GM23248 (cell line): Measurements from ENCODE around the gene RRP9. TPM values are rescaled to one million over a fixed set of nuclear protein-coding genes. Genes with fewer than 3 reads are reported as not detected.

ENCODE experiments used
- DNase-seq: peaks from one replicate; pipeline ENCODE4 v3.0.0-alpha.2; 2015
- H2AFZ ChIP-seq: fragments of 200-600 bp; sonication (generic); 2 replicates; pipeline ENCODE4 v1.6.1; 2016; ENCODE audit warnings: antibody characterized with exemption
- H3F3A ChIP-seq: fragments of 200-600 bp; sonication (generic); 2 replicates; pipeline ENCODE4 v1.6.1; 2016; ENCODE audit warnings: mild to moderate bottlenecking, antibody characterized with exemption, mixed run types; ENCODE audit not compliant: insufficient read depth
- H3K27ac ChIP-seq: fragments of 200-600 bp; sonication (generic); 2 replicates; pipeline ENCODE4 v1.5.1; 2016; ENCODE audit warnings: mild to moderate bottlenecking
- H3K27me3 ChIP-seq: fragments of 200-600 bp; sonication (generic); replicated peaks from 2 replicates; pipeline ENCODE4 v1.6.1; 2016; ENCODE audit warnings: mild to moderate bottlenecking; ENCODE audit not compliant: insufficient read depth
- H3K36me3 ChIP-seq: fragments of 200-600 bp; sonication (generic); 2 replicates; pipeline ENCODE4 v1.6.1; 2016; ENCODE audit warnings: low read depth, mild to moderate bottlenecking
- H3K4me1 ChIP-seq: fragments of 200-600 bp; sonication (generic); 2 replicates; pipeline ENCODE4 v1.6.1; 2016; ENCODE audit warnings: mild to moderate bottlenecking; ENCODE audit not compliant: insufficient read depth
- H3K4me2 ChIP-seq: fragments of 200-600 bp; sonication (generic); one replicate; pipeline ENCODE4 v1.6.1; 2016; ENCODE audit warnings: mild to moderate bottlenecking; ENCODE audit not compliant: unreplicated experiment
- H3K4me3 ChIP-seq: fragments of 200-600 bp; sonication (generic); 2 replicates; pipeline ENCODE4 v1.5.1; 2016; ENCODE audit warnings: mild to moderate bottlenecking
- H3K79me2 ChIP-seq: fragments of 200-600 bp; sonication (generic); 2 replicates; pipeline ENCODE4 v1.6.1; 2016; ENCODE audit warnings: mild to moderate bottlenecking; ENCODE audit not compliant: insufficient read depth
- H3K9ac ChIP-seq: fragments of 200-600 bp; sonication (generic); 2 replicates; pipeline ENCODE4 v1.6.1; 2016; ENCODE audit warnings: mild to moderate bottlenecking
- H3K9me2 ChIP-seq: fragments of 200-600 bp; sonication (generic); 2 replicates; pipeline ENCODE4 v1.6.1; 2016; ENCODE audit warnings: mixed run types, mild to moderate bottlenecking, moderate library complexity; ENCODE audit not compliant: insufficient read depth
- H3K9me3 ChIP-seq: fragments of 200-600 bp; sonication (generic); one replicate; pipeline ENCODE4 v1.6.1; 2017; ENCODE audit warnings: low read depth
- H4K20me1 ChIP-seq: fragments of 200-600 bp; sonication (generic); 2 replicates; pipeline ENCODE4 v1.6.0; 2016; ENCODE audit not compliant: insufficient read depth
- EZH2 ChIP-seq: fragments of 200-600 bp; sonication (generic); IDR thresholded peaks from 2 replicates; pipeline ENCODE4 v1.6.1; 2018; ENCODE audit warnings: antibody characterized with exemption, mild to moderate bottlenecking; ENCODE audit not compliant: insufficient read depth, poor library complexity, severe bottlenecking
- EZH2phosphoT487 ChIP-seq: fragments of 200-600 bp; sonication (generic); IDR thresholded peaks from 2 replicates; pipeline ENCODE4 v1.6.1; 2018; ENCODE audit warnings: antibody characterized with exemption, moderate library complexity, mild to moderate bottlenecking, low read depth; ENCODE audit not compliant: insufficient read depth
- WGBS, 2 experiments: methylation state at CpG; one replicate each; pipeline ENCODE4 v1.1.6; 2015 to 2017; ENCODE audit warnings: low lambda C conversion rate in 2 of 2, low coverage in 1 of 2; ENCODE audit errors: missing lambda C conversion rate in 2 of 2; 5-methylcytosine and 5-hydroxymethylcytosine counted together
- in situ Hi-C: fragments of 300-500 bp; cut with MboI; formaldehyde crosslinking; loops from 2 replicates; pipeline ENCODE4 v1.15.0; 2020
- polyA plus RNA-seq: library from polyadenylated mRNA; unstranded; fragments of >200 nt; fragmentation: Nextera tagmentation; extraction: Ambion mirVana; gene quantifications from 2 replicates; pipeline ENCODE4 v1.2.1, GENCODE V29; 2016
- total RNA-seq: library from RNA; depleted of rRNA; stranded (reverse); fragments of >200 nt; shearing (Covaris generic); gene quantifications from 2 replicates; pipeline ENCODE4 v1.2.3, GENCODE V29; 2014

RRP9 gene
- total and polyA plus RNA-seq, 2 experiments from 2014 or later = 27.5 to 28.4 TPM

DNA sequence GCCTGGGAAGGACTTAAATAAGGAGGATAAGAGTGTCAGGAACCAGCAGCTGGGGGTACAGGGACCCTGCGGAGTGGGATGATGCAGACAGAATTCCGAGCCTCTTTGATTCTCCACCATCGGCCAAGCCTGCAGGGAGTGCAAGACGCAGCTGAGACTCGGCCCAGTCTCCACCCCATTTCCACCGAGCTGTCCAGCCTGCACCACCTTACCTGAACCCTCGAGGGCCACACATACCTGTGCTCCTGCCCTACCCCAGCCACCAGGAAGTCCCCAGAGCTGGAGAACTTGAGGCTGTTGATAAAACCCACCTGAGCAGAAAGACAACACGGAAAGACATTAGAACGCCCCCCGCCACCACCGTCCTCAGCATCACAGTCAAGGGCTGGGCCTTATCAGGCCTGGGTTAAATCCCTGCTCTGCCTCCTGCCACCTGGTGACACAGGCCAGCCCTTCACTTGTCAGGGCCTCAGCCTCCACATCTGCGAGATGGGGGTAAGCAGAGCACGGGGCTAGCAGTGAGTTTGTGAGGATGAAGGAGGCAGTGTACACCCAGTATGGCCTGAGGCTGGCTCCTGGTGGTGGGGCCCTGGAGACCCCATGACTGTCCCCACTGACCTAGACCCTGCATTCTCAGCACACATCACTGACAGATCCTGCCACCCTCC lies 8.1 kb downstream of the RRP9 start:
- no peak for DNase-seq
- no peak overlapping the region for H3K4me3 ChIP-seq
- no peaks in the 10 kb centered on the region for H3K9me3 ChIP-seq
- H3K4me2 ChIP-seq = no peak overlapping the region
- no peak overlapping the region for H2AFZ ChIP-seq
- WGBS, 2 experiments = 90 to 92% methylated on average over 10 to 13 of the region's 13 CpGs
- no peaks in the 10 kb centered on the region for H3K27me3 ChIP-seq
- H3K79me2 ChIP-seq = peaks cover 9% of the 10 kb centered on the region
- H3K27ac ChIP-seq = no peak overlapping the region
- H3F3A ChIP-seq = no peaks in the 10 kb centered on the region
- in situ Hi-C loops = no loop called here
- no peaks in the 10 kb centered on the region for H3K4me1 ChIP-seq
- no peak for TF ChIP-seq EZH2phosphoT487
- TF ChIP-seq EZH2 = no peak
- H3K9me2 ChIP-seq = no peaks in the 10 kb centered on the region
- H3K9ac ChIP-seq = no peak overlapping the region
- no peaks in the 10 kb centered on the region; the same call in 1 of the 2 replicates for H3K36me3 ChIP-seq
- no peaks in the 10 kb centered on the region for H4K20me1 ChIP-seq

DNA sequence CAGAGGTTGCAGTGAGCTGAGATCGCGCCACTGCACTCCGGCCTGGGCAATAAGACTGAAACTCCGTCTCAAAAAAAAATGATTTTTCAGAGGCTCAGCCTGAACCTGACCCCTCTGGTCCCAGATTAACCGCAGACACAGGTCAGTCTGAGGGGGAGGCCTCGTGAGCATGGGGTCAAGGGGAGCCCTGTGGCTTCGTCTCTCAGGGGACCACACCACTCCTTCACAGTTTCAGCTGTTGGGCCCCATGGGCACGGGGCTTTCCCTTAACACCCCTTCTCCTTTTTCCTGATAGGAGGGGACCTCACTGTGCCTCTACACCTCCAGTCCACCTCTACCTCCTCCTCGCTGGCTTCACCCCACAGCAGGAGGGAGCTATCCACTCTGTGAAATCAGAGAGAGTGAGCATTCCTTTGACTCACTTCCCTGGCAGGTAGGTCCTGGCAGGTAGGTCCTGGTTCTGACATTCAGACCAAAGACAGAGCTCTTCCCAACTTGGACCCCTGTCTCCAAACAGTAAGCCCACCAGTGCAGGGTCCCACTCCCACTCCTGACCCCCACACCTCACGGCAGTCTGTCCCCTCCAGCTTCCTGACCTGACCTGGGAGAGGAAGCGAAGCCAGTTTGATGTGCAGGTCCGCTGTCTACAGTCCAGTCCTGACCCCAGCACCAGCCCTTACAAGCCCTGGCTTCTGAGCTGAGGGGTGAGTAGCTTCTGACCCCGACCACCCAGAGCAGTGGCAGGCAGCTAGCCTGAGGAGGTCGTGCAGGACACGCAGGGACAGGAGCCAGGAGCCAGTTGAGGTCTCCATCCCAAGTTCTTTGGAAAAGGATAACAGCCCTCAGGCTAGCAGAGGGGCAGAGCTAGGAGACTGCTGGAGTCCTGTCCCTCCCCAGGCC lies 9.0 kb downstream of the RRP9 start:
- WGBS, 2 experiments = 92 to 93% methylated on average over 14 to 15 of the region's 15 CpGs
- Histone ChIP-seq H2AFZ (no peak overlapping the region), H3K9me3 (no peaks in the 10 kb centered on the region), H3K9ac (no peak overlapping the region), H3K4me3 (no peak overlapping the region), H3K4me2 (no peak overlapping the region), H3K27me3 (no peaks in the 10 kb centered on the region), H4K20me1 (no peaks in the 10 kb centered on the region), H3K36me3 (no peaks in the 10 kb centered on the region; the same call in 1 of the 2 replicates), H3K27ac (no peak overlapping the region), H3K79me2 (0 out of 2 replicates have a peak, but pooled peaks cover under 1% of the 10 kb centered on the region), H3F3A (no peaks in the 10 kb centered on the region), H3K9me2 (no peaks in the 10 kb centered on the region), H3K4me1 (no peaks in the 10 kb centered on the region)
- in situ Hi-C loops = no loop called here
- TF ChIP-seq EZH2 (no peak), EZH2phosphoT487 (no peak)
- no peak for DNase-seq

DNA sequence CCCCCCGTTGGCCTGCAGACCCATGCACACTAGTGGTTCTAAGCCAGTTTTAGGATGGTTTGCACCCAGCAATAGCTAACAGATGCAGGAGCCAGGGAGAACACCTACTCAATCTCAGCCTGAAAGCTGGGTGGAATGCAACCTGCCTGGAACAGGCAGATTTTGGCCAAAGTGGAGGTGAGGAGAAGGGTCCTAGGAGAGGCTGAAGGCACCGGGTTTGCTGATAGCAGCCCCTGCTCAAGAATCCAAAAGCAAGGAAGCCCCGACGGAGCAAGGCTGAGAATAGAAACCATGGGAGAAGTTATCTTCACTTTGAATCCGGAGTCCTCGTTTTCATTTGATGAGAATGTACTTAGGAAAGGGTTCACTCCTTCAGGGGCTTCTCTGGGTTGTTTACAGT lies 9.9 kb downstream of the RRP9 start:
- H2AFZ ChIP-seq = no peak overlapping the region
- H3K9me3 ChIP-seq = no peaks in the 10 kb centered on the region
- DNase-seq = no peak
- H3F3A ChIP-seq = no peaks in the 10 kb centered on the region
- no peaks in the 10 kb centered on the region for H3K27me3 ChIP-seq
- no peaks in the 10 kb centered on the region for H3K9me2 ChIP-seq
- H3K79me2 ChIP-seq = no peaks in the 10 kb centered on the region
- WGBS, 2 experiments = 88 to 93% methylated on average over 6 of the region's 6 CpGs
- TF ChIP-seq EZH2 (no peak), EZH2phosphoT487 (no peak)
- no peak overlapping the region for H3K27ac ChIP-seq
- H3K4me2 ChIP-seq = no peak overlapping the region
- H3K9ac ChIP-seq = no peak overlapping the region
- in situ Hi-C loops = no loop called here
- no peaks in the 10 kb centered on the region for H4K20me1 ChIP-seq
- H3K4me3 ChIP-seq = no peak overlapping the region
- no peaks in the 10 kb centered on the region for H3K4me1 ChIP-seq
- H3K36me3 ChIP-seq = no peaks in the 10 kb centered on the region

DNA sequence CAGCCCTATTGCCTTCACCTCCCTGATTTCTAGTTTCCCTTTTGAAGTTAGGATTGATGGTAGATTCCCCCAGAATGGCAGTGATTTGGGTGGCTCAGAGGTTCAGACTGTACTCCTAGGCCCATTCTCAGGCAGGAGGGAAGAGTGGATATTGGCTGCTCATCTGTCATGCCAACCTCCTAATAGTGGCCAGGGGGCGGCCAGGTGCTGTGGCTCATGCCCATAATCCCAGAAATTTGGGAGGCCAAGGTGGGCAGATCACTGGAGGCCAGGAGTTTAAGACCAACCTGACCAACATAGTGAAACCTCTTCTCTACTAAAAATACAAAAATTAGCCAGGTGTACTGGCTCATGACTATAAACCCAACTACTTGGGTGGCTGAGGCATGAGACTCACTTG lies 11.3 kb downstream of the RRP9 start:
- Histone ChIP-seq H3K36me3 (no peaks in the 10 kb centered on the region), H3K9ac (no peak overlapping the region), H3K4me1 (no peaks in the 10 kb centered on the region), H4K20me1 (no peaks in the 10 kb centered on the region), H3K9me3 (no peaks in the 10 kb centered on the region), H2AFZ (no peak overlapping the region), H3K4me3 (no peak overlapping the region), H3K27ac (no peak overlapping the region), H3K79me2 (no peaks in the 10 kb centered on the region), H3K27me3 (no peaks in the 10 kb centered on the region), H3K4me2 (no peak overlapping the region), H3K9me2 (no peaks in the 10 kb centered on the region), H3F3A (no peaks in the 10 kb centered on the region)
- WGBS, 2 experiments = 89 to 100% methylated on average over 1 of the region's 1 CpG
- no peak for DNase-seq
- TF ChIP-seq EZH2 = no peak
- TF ChIP-seq EZH2phosphoT487 = no peak
- in situ Hi-C loops = no loop called here
